ENCODE measurements around the gene AHCTF1. TPM values are rescaled to one million over a fixed set of nuclear protein-coding genes. Genes with fewer than 3 reads are reported as not detected.

The AHCTF1 gene
- total and polyA plus RNA-seq, 10 of the 15 experiments (the other 5 are each of a cell fraction or from before 2014, with no cell fraction given): 3.4 to 45.5 (median 17.8) TPM

GRCh38 chr1:246971090-246971721 lies 39.5 kb upstream of the AHCTF1 start:
- H3K4me1 ChIP-seq (ENCODE audit: control insufficient read depth, insufficient read depth, low read length): no peaks in the 10 kb centered on the region
- H3K4me2 ChIP-seq (ENCODE audit: control insufficient read depth, insufficient read depth): no peak overlapping the region
- in situ Hi-C loops (cut with MboI) (no loop called here), intact Hi-C loops (cut with micrococcal nuclease; ENCODE audit: unreplicated experiment) (loop anchor here (1.0 to 2.0 kb wide), 2 partner anchors 64 to 516 kb away; no protein-coding TSS in a partner anchor)
- peak; percentile 38; the same call in 1 of the 2 replicates for TF ChIP-seq SMARCA5 (IDR thresholded peaks at IDR 0.05)
- TF ChIP-seq SIN3A (IDR thresholded peaks at IDR 0.05; ENCODE audit: low read depth, low read length): no peak
- no peak for TF ChIP-seq NRF1 (conservative IDR thresholded peaks at IDR 0.05; ENCODE audit: low read depth, low read length)
- TF ChIP-seq TCF7 (IDR thresholded peaks at IDR 0.05; ENCODE audit: borderline replicate concordance): no peak
- TF ChIP-seq MEF2B (IDR thresholded peaks at IDR 0.05; ENCODE audit: partially characterized antibody, poor library complexity, severe bottlenecking): peak; percentile 22
- peak; percentile 70 for TF ChIP-seq SMC3 (IDR thresholded peaks at IDR 0.05; ENCODE audit: borderline replicate concordance, low read length)
- TF ChIP-seq YY1 (IDR thresholded peaks at IDR 0.05; ENCODE audit: low read depth, low read length): 0 out of 2 replicates have a peak, but pooled peaks have one; percentile 39
- peak; percentile 62 to 91 (median 65) for TF ChIP-seq CTCF (IDR thresholded peaks at IDR 0.05 in 2 of 3, conservative IDR thresholded peaks at IDR 0.05 in 1 of 3; ENCODE audit: control insufficient read depth in 2 of 3, extremely low read depth in 1 of 3, insufficient read depth in 1 of 3, low read depth in 3 of 3, low read length in 3 of 3)
- TF ChIP-seq IKZF1 (conservative IDR thresholded peaks at IDR 0.05): 0 out of 2 replicates have a peak, but pooled peaks have one; percentile 34
- 0 out of 2 replicates have a peak, but pooled peaks have one; percentile 17 for TF ChIP-seq MXI1 (IDR thresholded peaks at IDR 0.05; ENCODE audit: low read depth, low read length)
- TF ChIP-seq RAD21 (IDR thresholded peaks at IDR 0.05; ENCODE audit: insufficient read depth, low read depth, low read length): peak; percentile 92
- peak; percentile 60; the same call in 2 of the 3 replicates for ATAC-seq
- SMC1A ChIA-PET (ENCODE audit: uncharacterized antibody, unreplicated experiment): interaction anchor here (0.6 to 2.9 kb wide), 5 partner anchors 16 to 515 kb away, joined by 3 to 19 read pairs (median 3); no protein-coding TSS in a partner anchor
- H3K27me3 ChIP-seq (replicated peaks in 1 of 2; ENCODE audit: control insufficient read depth in 2 of 2, insufficient read depth in 2 of 2, low read length in 1 of 2): no peaks in the 10 kb centered on the region
- no peaks in the 10 kb centered on the region for H4K20me1 ChIP-seq (ENCODE audit: control insufficient read depth, insufficient read depth)
- FAIRE-seq: peak; percentile 73
- no peak for DNase-seq (ENCODE audit: low read depth, low spot score)
- no peak overlapping the region for H3K9ac ChIP-seq (ENCODE audit: control insufficient read depth, insufficient read depth, low read length)
- no peaks in the 10 kb centered on the region for H3K79me2 ChIP-seq (ENCODE audit: control insufficient read depth, insufficient read depth, low read length)
- CTCF ChIA-PET: interaction anchor here (0.6 to 3.3 kb wide), 25 partner anchors 10 to 603 kb away, joined by 3 to 26 read pairs (median 4); partner anchors contain the start of genes AHCTF1 and SMYD3
- RAD21 ChIA-PET (ENCODE audit: unreplicated experiment): interaction anchor here (1.2 to 3.4 kb wide), 3 partner anchors 11 to 473 kb away, joined by 3 to 27 read pairs (median 20); no protein-coding TSS in a partner anchor
- no peak overlapping the region for H3K4me3 ChIP-seq
- H3K27ac ChIP-seq (ENCODE audit: control insufficient read depth, insufficient read depth): no peak overlapping the region
- POLR2A ChIA-PET: no interaction called here
- H2AFZ ChIP-seq (ENCODE audit: control insufficient read depth, low read depth, low read length): no peak overlapping the region
- WGBS (ENCODE audit: insufficient coverage, insufficient replicate concordance, low lambda C conversion rate, missing lambda C conversion rate): 77% methylated on average over 12 of the region's 12 CpGs
- no TSS peak for BruUV-seq (replicated peaks)
- H3K36me3 ChIP-seq (ENCODE audit: control insufficient read depth in 2 of 2, insufficient read depth in 2 of 2, low read length in 1 of 2): no peaks in the 10 kb centered on the region
- no peaks in the 10 kb centered on the region; the same call in 1 of the 3 replicates for H3K9me3 ChIP-seq (replicated peaks; ENCODE audit: control insufficient read depth, insufficient read depth, low read length)
